GM12891 (cell line): ENCODE data around the gene SELENOT.
"Not testable (repeated sequence)": the region's sequence is repeated elsewhere in the genome, so short reads cannot be mapped to it uniquely, and the experiment has no call there.

Experiments used
- POLR2A ChIP-seq: IDR thresholded peaks from 2 replicates; pipeline ENCODE4 v1.6.1; 2011; ENCODE audit warnings: low read depth, low read length, control low read depth
- POLR2AphosphoS5 ChIP-seq: IDR thresholded peaks from 2 replicates; pipeline ENCODE4 v1.6.1; 2011; ENCODE audit warnings: low read depth, low read length, control low read depth
- TAF1 ChIP-seq: IDR thresholded peaks from 2 replicates; pipeline ENCODE4 v1.6.1; 2011; ENCODE audit warnings: low read depth, low read length, control low read depth

- not testable (repeated sequence) for TF ChIP-seq TAF1, POLR2AphosphoS5, POLR2A
Measured at GRCh38 chr3:150600647-150601530, 2.2 kb upstream of the SELENOT start.
